HG02759 (cell line): Measurements from ENCODE around the gene SWT1.

Source experiments
- ATAC-seq: cut with Tn5 transposase; IDR thresholded peaks from one replicate; pipeline ENCODE4 v1.9.1; 2021; ENCODE audit warnings: mild to moderate bottlenecking, moderate library complexity; ENCODE audit not compliant: unreplicated experiment

SWT1 gene

DNA sequence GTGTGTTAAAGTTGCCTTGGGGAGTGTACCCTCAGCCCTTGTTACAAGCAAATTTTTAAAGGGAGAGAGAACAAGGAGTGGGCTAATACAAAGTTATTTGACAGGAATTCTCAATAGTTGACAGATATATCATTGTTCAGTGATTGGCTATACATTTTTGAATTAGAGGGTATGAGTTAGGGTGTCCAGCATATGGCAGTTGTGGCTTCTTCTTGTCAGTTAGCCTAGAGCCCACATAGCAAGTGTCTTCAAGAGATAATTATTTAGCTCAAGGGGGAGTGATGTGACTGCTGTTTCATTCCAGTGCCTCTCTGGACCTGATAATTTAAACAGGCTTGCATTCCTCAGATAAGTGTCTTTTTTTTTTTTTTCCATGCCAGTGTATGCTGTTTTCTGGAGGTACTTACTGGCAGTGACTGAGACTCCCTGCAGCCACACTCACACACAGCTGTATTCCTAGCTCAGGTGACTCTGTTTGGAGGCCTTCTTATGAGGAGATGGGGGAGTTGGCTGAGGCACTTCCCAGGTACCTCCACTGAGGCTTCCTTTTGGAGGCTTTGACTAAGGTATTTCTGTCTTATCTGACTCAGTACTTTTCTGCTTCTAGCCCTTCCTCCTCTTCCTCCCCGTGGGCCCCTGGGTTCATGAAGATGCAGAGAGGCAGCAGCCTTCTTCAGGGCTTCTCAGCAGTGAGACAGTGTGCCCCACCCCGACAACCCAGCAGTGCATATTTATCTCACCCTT lies 127.7 kb downstream of the SWT1 start:
- ATAC-seq, result no peak

GRCh38 chr1:185287451-185287850 lies 130.5 kb downstream of the SWT1 start:
- ATAC-seq, result no peak

DNA sequence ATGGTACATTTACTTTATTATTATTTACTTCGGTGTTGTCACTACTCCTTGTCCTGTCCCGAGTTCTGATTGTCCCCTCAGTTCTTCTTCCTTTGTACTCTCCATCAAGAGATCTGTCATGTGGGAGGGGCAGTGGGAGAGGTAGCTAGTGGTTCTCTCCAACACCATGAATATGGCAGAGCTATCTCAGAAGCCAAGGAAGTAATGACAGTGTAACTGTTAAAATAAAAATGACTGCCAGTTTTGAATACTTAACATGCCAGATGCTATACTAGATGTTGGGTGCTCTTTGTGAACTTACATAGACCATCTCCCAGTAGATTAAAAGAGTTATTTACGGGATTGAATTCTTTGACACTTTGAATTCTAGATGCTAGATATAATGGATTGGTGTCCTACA lies 131.5 kb downstream of the SWT1 start:
- no peak for ATAC-seq

- no peak for ATAC-seq
These were observed 132.9 kb downstream of the SWT1 start for GRCh38 chr1:185289880-185290279.

DNA sequence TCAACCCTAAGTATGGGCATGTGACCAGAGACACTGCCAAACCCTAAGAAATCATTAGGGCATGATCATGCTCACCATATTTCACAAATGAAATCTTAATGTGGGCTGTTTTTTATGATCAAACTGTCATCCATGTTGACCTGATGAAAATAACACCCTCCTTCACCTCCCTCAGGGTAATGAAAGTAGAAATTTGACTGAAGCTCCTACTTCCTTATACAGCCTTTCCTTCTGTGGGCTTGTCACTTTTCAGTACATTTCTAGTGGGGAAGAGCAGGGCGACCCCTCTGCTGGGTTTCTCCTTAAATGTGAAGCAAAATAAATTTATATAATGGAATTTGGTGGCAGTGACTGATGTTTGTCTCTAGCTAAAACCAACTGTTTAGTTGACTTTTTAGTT lies 134.2 kb downstream of the SWT1 start:
- ATAC-seq, result no peak

DNA sequence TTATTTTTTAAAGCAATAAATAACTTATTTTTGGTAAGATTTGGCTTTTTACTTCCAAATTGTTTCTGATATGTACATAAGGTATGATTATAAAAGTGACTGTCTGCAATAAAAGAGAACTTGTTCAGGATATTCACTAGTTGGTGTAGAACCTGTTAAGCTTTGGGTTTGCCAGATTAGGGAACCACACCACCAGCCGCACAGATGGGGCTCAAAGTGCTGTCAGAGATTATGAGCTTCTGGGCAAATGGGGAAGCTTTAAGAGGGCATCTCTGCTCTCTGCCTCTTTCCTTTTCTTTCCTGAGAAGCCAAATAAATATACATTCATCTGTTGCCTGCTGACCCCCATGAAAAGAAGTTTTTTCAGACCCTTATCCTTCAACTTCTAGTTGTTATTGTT lies 134.7 kb downstream of the SWT1 start:
- no peak for ATAC-seq

DNA sequence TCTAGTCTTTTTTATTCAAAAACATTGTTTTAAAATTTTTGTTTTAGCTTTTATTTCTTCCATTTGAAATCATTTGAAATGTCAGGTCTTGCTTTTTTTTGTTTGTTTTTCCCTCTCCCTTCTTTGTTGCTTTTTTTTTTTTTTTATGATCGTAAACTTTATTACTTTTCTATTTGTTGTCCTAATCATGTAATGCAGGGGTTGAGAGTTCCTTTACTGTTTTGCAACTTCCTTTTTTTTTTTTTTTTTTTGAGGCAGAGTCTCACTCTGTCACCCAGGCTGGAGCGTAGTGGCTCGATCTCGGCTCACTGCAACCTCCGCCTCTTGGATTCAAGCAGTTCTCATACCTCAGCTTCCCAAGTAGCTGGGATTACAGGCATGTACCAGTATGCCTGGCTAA lies 135.3 kb downstream of the SWT1 start:
- ATAC-seq, result no peak

DNA sequence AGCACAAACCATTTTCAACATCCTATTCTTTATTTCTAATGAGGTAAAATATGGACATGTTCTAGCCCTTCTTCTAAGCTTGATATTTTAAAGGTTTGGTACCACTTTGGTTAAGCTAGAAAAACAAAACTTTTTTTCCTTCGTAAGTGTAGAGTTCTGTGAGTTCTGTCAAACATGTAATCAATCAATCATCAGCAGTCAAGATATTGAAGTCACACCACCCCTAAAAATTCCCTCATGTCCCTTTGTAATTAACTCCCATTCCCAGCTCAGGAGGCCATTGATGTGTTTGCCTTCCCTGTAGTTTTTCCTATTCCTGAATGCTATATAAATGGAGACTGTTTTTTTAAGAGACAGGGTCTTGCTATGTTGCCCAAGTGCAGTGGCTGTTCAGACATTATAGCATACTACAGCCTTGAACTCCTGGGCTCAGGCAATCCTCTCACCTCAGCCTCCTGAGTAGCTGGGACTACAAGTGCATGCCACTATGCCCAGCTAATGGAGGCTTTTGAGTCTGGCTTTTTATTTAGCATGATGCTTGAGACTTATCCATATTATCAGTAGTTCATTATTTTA lies 137.1 kb downstream of the SWT1 start:
- ATAC-seq, result no peak

GRCh38 chr1:185295091-185295490 lies 138.1 kb downstream of the SWT1 start:
- ATAC-seq, result no peak

- ATAC-seq, result no peak
These were observed 141.0 kb downstream of the SWT1 start for GRCh38 chr1:185297982-185298381.

GRCh38 chr1:185300152-185300551 lies 143.2 kb downstream of the SWT1 start:
- no peak for ATAC-seq

- no peak for ATAC-seq
These were observed 148.5 kb downstream of the SWT1 start for GRCh38 chr1:185305419-185305818.

GRCh38 chr1:185308126-185308525 lies 151.2 kb downstream of the SWT1 start:
- no peak for ATAC-seq

GRCh38 chr1:185309566-185309965 lies 152.6 kb downstream of the SWT1 start:
- ATAC-seq, result no peak

DNA sequence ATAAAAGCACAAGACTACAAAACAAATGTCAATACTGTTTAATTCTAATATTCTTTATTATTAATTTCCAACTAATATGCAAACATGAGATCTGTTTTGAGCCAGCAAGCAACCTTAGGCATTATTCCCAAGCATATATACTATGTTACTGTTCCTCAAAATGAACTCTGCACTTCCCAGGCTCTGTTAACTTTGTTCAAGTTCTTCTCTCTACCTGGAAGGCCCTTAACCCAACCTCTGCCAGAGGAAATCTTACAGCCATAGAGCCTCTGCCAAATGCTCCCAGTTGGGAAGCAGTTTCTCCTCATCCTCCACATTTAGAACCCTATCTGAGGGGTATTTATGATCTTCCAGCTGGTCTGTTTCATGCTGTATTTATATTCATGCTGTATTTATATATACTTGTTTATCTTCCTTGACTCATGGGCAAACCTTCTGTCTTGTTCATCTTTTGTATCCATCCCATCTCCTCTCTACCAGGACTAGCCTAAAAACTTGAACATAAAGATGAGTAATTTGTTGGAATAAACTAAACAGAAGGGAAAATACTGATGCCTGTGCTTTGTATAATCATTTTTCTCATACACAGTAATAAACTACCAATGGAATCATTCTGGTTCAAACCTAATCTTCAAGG lies 154.7 kb downstream of the SWT1 start:
- no peak for ATAC-seq

DNA sequence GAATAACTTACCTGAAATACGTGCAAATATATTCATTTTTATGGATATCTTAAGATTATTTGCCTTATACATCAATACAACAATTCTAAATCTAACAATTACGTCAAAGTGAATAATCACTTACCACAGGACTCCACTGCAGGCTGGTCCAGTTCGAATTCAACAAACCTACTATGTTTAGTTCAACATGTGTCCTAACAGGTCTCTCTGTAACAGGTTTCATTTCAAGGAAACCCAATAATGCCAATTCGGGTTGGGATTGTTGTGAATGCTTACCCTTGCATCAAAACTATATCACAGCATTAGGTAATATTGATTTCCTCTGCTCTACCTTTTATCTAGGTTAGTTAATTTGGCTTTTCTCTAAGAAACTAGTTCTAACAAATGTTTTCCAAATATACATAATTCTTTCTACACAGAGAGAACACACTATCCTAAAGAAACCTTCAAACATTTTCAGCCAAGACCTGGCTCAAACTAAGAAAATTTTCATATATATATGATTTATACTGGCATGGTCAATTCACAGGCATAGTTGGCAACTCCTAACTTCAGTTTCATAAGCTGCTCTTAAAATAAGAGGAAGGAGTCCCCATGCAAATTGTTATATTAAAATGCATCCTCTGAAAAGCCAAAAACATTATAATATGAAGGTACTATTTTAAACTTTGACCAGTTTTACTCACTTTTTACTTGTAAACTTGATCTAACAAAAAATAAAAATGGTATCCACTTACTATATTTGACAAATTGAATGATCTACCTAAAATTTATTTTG lies 155.6 kb downstream of the SWT1 start:
- ATAC-seq, result no peak

DNA sequence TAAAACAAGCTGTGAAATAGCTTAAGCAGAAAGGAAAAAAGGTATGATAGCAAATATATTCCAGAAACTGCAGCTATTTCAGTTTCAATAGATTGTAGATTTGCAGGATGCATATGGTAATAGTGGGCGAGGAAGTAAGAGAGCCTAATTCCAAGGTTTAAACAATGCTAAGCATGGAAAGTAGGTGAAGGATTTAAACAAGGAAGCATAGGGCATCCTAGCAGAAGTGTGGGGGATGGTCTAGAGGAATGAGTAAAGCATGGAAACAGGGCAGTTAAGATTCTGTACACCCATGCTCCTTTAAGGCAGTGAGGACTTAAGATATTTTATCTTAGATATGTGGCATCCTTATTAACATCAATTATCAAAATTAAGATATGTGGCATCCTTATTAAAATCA lies 157.4 kb downstream of the SWT1 start:
- no peak for ATAC-seq

DNA sequence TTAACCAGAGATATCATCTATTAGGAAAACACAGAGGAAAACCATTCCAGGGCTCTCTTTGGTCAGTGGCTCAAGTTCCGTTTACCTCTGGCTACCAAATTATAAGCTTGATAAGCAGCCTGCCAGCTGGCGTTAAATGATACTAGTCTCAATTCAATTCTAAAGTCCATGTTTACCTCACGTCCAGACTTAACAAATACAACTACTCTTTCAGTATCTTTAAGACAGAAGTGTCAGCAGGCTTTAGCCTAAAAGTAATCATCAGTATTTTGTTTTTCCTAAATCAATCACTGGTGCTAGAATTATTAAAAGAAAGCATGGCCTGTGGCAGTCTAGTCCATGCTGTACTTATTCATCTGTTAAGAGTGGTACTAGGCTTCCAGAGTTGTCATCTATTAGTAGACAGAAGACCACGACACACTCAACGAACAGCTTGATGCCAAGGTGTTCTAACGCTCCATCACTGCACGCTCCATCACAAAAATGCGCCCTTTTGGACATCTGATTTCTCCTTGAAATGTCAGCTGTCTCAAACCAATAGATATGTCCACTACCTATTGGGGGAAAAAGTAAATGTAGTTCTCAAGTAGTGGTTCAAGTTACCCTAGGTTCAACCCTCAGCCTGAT lies 158.6 kb downstream of the SWT1 start:
- no peak for ATAC-seq

DNA sequence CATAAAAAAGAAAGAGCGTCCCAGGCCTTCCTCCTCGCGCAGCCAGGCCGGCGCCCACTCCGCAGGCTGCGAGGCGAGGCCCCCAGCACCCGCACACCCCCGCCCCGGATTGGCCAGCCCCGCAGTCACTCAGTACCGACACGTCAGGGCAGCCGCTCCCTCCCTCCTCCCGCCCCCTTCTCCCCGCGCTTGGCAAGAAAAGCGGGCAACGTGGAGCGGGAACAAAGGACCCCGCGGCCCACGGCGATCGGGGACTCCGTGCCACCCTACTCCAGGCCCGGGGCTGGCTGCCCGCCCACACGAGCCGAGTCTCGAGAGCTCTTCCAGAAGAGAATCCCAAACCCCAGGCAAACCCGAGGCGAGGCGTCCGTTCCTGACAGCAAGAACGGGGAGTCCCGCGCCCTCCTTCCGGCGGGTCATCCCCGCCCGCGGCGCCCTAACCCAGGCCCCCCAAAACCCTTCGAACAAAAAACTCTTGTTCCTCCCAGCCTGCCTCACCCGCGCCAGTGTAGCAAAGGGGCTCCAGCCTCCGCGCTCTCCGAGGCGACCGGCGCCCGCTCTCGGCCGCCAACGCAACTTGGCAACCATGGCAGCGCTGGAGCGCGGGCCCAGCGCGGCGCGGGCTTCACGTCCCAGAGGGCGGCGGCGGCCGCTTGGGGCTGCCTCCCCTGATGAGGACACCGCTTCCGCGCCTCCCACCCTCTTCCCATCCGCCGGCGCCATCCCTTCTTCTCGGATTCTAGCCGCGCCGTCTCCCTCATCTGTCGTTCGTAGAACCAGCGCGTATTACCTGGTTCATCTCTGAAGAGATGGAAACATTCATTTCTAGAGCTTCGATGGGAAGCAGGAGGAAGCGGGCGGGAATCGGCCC lies 159.4 kb downstream of the SWT1 start:
- ATAC-seq, result peak; percentile 51
